ENCODE results near the gene INPP5D. TPM values are rescaled to one million over a fixed set of nuclear protein-coding genes. Genes with fewer than 3 reads are reported as not detected.

The INPP5D gene
- total RNA-seq, 1 experiment from 2014 or later: 0.74 TPM

- DNase-seq: no peak
- CTCF ChIA-PET: no interaction called here
- POLR2A ChIA-PET (ENCODE audit: unreplicated experiment): no interaction called here
- Histone ChIP-seq H4K20me1 (ENCODE audit: insufficient read depth) (no peaks in the 10 kb centered on the region), H2AFZ (no peak overlapping the region), H3K4me3 (no peak overlapping the region), H3K9me2 (ENCODE audit: insufficient read depth) (no peaks in the 10 kb centered on the region), H3F3A (ENCODE audit: insufficient read depth, low read depth) (peaks cover 29% of the 10 kb centered on the region; the same call in 1 of the 2 replicates), H3K4me1 (replicated peaks; ENCODE audit: insufficient read depth) (peaks cover 40% of the 10 kb centered on the region), H3K27ac (no peak overlapping the region), H3K27me3 (ENCODE audit: insufficient read depth, low read depth) (no peaks in the 10 kb centered on the region), H3K4me2 (no peak overlapping the region), H3K36me3 (ENCODE audit: low read depth) (no peaks in the 10 kb centered on the region), H3K79me2 (ENCODE audit: low read depth) (no peaks in the 10 kb centered on the region), H3K9me3 (ENCODE audit: insufficient read depth, low read depth) (no peaks in the 10 kb centered on the region)
- intact Hi-C loops (cut with micrococcal nuclease; ENCODE audit: unreplicated experiment): no loop called here
- BruUV-seq (replicated peaks): no TSS peak
- no peak for TF ChIP-seq EZH2 (IDR thresholded peaks at IDR 0.05; ENCODE audit: low read depth)
- no peak for TF ChIP-seq CTCF (conservative IDR thresholded peaks at IDR 0.05)
These were observed 57.2 kb downstream of the INPP5D start for GRCh38 chr2:233117351-233117750.

- intact Hi-C loops (cut with micrococcal nuclease; ENCODE audit: unreplicated experiment): no loop called here
- Histone ChIP-seq H2AFZ (no peak overlapping the region), H3K79me2 (ENCODE audit: low read depth) (no peaks in the 10 kb centered on the region), H3K27me3 (ENCODE audit: insufficient read depth, low read depth) (no peaks in the 10 kb centered on the region), H3F3A (ENCODE audit: insufficient read depth, low read depth) (peaks cover 30% of the 10 kb centered on the region; the same call in 1 of the 2 replicates), H3K9me2 (ENCODE audit: insufficient read depth) (no peaks in the 10 kb centered on the region), H3K36me3 (ENCODE audit: low read depth) (no peaks in the 10 kb centered on the region), H3K27ac (no peak overlapping the region), H4K20me1 (ENCODE audit: insufficient read depth) (no peaks in the 10 kb centered on the region), H3K4me3 (no peak overlapping the region), H3K4me1 (replicated peaks; ENCODE audit: insufficient read depth) (peaks cover 42% of the 10 kb centered on the region), H3K9me3 (ENCODE audit: insufficient read depth, low read depth) (no peaks in the 10 kb centered on the region), H3K4me2 (no peak overlapping the region)
- no peak for TF ChIP-seq CTCF (conservative IDR thresholded peaks at IDR 0.05)
- TF ChIP-seq EZH2 (IDR thresholded peaks at IDR 0.05; ENCODE audit: low read depth): no peak
- CTCF ChIA-PET: no interaction called here
- no peak for DNase-seq
- POLR2A ChIA-PET (ENCODE audit: unreplicated experiment): no interaction called here
- no TSS peak for BruUV-seq (replicated peaks)
These were observed 57.9 kb downstream of the INPP5D start for GRCh38 chr2:233117811-233118647.

GRCh38 chr2:233118648-233119000, 58.5 kb downstream of the INPP5D start:
- peaks cover 42% of the 10 kb centered on the region for H3K4me1 ChIP-seq (replicated peaks; ENCODE audit: insufficient read depth)
- no peak for TF ChIP-seq EZH2 (IDR thresholded peaks at IDR 0.05; ENCODE audit: low read depth)
- no peak for TF ChIP-seq CTCF (conservative IDR thresholded peaks at IDR 0.05)
- no peaks in the 10 kb centered on the region for H4K20me1 ChIP-seq (ENCODE audit: insufficient read depth)
- DNase-seq: no peak
- no peak overlapping the region for H3K4me2 ChIP-seq
- no peaks in the 10 kb centered on the region for H3K9me2 ChIP-seq (ENCODE audit: insufficient read depth)
- H3K79me2 ChIP-seq (ENCODE audit: low read depth): no peaks in the 10 kb centered on the region
- ChIA-PET CTCF (no interaction called here), POLR2A (ENCODE audit: unreplicated experiment) (interaction anchor here (0.7 kb wide), 1 partner anchor 98 kb away, joined by 3 read pairs; no protein-coding TSS in a partner anchor)
- no peak overlapping the region for H2AFZ ChIP-seq
- BruUV-seq (replicated peaks): no TSS peak
- H3F3A ChIP-seq (ENCODE audit: insufficient read depth, low read depth): peaks cover 30% of the 10 kb centered on the region; the same call in 1 of the 2 replicates
- no peak overlapping the region for H3K27ac ChIP-seq
- H3K4me3 ChIP-seq: no peak overlapping the region
- intact Hi-C loops (cut with micrococcal nuclease; ENCODE audit: unreplicated experiment): no loop called here
- H3K9me3 ChIP-seq (ENCODE audit: insufficient read depth, low read depth): no peaks in the 10 kb centered on the region
- no peaks in the 10 kb centered on the region for H3K27me3 ChIP-seq (ENCODE audit: insufficient read depth, low read depth)
- no peaks in the 10 kb centered on the region for H3K36me3 ChIP-seq (ENCODE audit: low read depth)

Data from PC-9 (cell line).